GM12878 (cell line): ENCODE results near the gene YAE1. TPM values are rescaled to one million over a fixed set of nuclear protein-coding genes. Genes with fewer than 3 reads are reported as not detected.

Experiments used
- BCL11A ChIP-seq: IDR thresholded peaks from 2 replicates; pipeline ENCODE4 v1.6.1; 2011; ENCODE audit warnings: low read depth, low read length
- BRCA1 ChIP-seq: IDR thresholded peaks from 2 replicates; pipeline ENCODE4 v1.6.1; 2011; ENCODE audit warnings: low read depth, low read length, improper control_type of control experiment
- CBX5 ChIP-seq: sonication (generic); IDR thresholded peaks from 2 replicates; pipeline ENCODE4 v1.6.1; 2016; ENCODE audit warnings: low read depth, moderate library complexity, mild to moderate bottlenecking, inconsistent platforms
- CHD2 ChIP-seq: IDR thresholded peaks from 2 replicates; pipeline ENCODE4 v1.6.1; 2011; ENCODE audit warnings: low read depth, low read length, improper control_type of control experiment, borderline replicate concordance
- DPF2 ChIP-seq: fragments of 450-650 bp; IDR thresholded peaks from 2 replicates; pipeline ENCODE4 v1.6.1; 2017; ENCODE audit warnings: mild to moderate bottlenecking
- EED ChIP-seq: sonication (generic); IDR thresholded peaks from 2 replicates; pipeline ENCODE4 v1.6.1; 2016; ENCODE audit warnings: antibody characterized with exemption, low read depth
- EP300 ChIP-seq, 2 experiments: fragments of 150-350 bp in 1 of 2; IDR thresholded peaks; 2 replicates each; pipeline ENCODE4 v1.6.1; 2011 to 2012; ENCODE audit warnings: low read depth in 2 of 2, low read length in 2 of 2, borderline replicate concordance in 1 of 2, improper control_type of control experiment in 1 of 2, inconsistent platforms in 1 of 2; ENCODE audit not compliant: control insufficient read depth in 1 of 2
- FOS ChIP-seq: IDR thresholded peaks from 3 replicates; pipeline ENCODE4 v1.6.1; 2011; ENCODE audit warnings: borderline replicate concordance; ENCODE audit not compliant: insufficient read length; ENCODE audit errors: extremely low read depth
- HDGF ChIP-seq: fragments of 450-650 bp; IDR thresholded peaks from 2 replicates; pipeline ENCODE4 v1.6.1; 2016; ENCODE audit warnings: antibody characterized with exemption
- IRF4 ChIP-seq: IDR thresholded peaks from 2 replicates; pipeline ENCODE4 v1.6.1; 2011; ENCODE audit warnings: low read depth, low read length
- JUNB ChIP-seq: IDR thresholded peaks from 2 replicates; pipeline ENCODE4 v1.6.1; 2016; ENCODE audit warnings: antibody characterized with exemption, mild to moderate bottlenecking
- MTA2 ChIP-seq: fragments of 450-650 bp; IDR thresholded peaks from 2 replicates; pipeline ENCODE4 v1.6.1; 2016; ENCODE audit warnings: low read depth, mild to moderate bottlenecking, moderate library complexity
- NBN ChIP-seq: fragments of 450-650 bp; IDR thresholded peaks from 2 replicates; pipeline ENCODE4 v1.6.1; 2016
- NFYA ChIP-seq: IDR thresholded peaks from 2 replicates; pipeline ENCODE4 v1.6.1; 2011; ENCODE audit warnings: low read depth, mild to moderate bottlenecking, low read length, improper control_type of control experiment, borderline replicate concordance
- PAX8 ChIP-seq: fragments of 450-650 bp; IDR thresholded peaks from 2 replicates; pipeline ENCODE4 v1.6.1; 2017; ENCODE audit warnings: mild to moderate bottlenecking, moderate library complexity
- RAD21 ChIP-seq: IDR thresholded peaks from 2 replicates; pipeline ENCODE4 v1.6.1; 2011; ENCODE audit warnings: mild to moderate bottlenecking, low read depth, low read length, moderate library complexity; ENCODE audit not compliant: insufficient read depth
- RB1 ChIP-seq: fragments of 450-650 bp; formaldehyde crosslinking; IDR thresholded peaks from 2 replicates; pipeline ENCODE4 v1.6.1; 2017; ENCODE audit warnings: mild to moderate bottlenecking, borderline replicate concordance
- ZBED1 ChIP-seq: IDR thresholded peaks from 2 replicates; pipeline ENCODE4 v1.6.1; 2016; ENCODE audit warnings: borderline replicate concordance
- ZZZ3 ChIP-seq: IDR thresholded peaks from 2 replicates; pipeline ENCODE4 v1.6.1; 2011; ENCODE audit warnings: low read depth; ENCODE audit not compliant: control insufficient read depth, insufficient read length
- polyA plus RNA-seq, 11 experiments: library from polyadenylated mRNA; depleted of rRNA in 4 of 11; unstranded in 6 of 11; stranded (reverse) in 5 of 11; fragments of >200 nt; fragmentation: Nextera tagmentation in 4 of 11; fragmentation: Illumina TruSeq in 1 of 11; extraction: Ambion mirVana in 4 of 11; extraction: Trizol in 1 of 11; gene quantifications; 1 replicate in 1 of 11; 2 replicates in 10 of 11; pipeline versions ENCODE4 v1.2.1 to v1.2.3, GENCODE V29; 2011 to 2016; ENCODE audit warnings: inconsistent platforms in 2 of 11, missing spikeins in 2 of 11, low read depth in 1 of 11
- total RNA-seq, 4 experiments: library from RNA; depleted of rRNA in 3 of 4; stranded (reverse); fragments of >200 nt in 3 of 4; fragmentation: Illumina TruSeq in 1 of 4; extraction: Trizol in 1 of 4; gene quantifications; 2 replicates each; pipeline versions ENCODE4 v1.2.1 to v1.2.3, GENCODE V29; 2013 to 2021
- TF ChIP-seq, protein P1 (sequence below): fragments of 450-650 bp; IDR thresholded peaks from 2 replicates; pipeline ENCODE4 v1.6.1; 2017; ENCODE audit warnings: mild to moderate bottlenecking, low read depth, inconsistent platforms; ENCODE audit not compliant: poor library complexity, severe bottlenecking
- TF ChIP-seq, protein P2 (sequence below): IDR thresholded peaks from 2 replicates; pipeline ENCODE4 v1.6.1; 2012; ENCODE audit warnings: low read length, inconsistent platforms
- TF ChIP-seq, protein P3 (sequence below): IDR thresholded peaks from 2 replicates; pipeline ENCODE4 v1.6.1; 2011; ENCODE audit warnings: low read depth, mild to moderate bottlenecking, low read length, moderate library complexity, borderline replicate concordance; ENCODE audit errors: extremely low read depth
- TF ChIP-seq, protein P4 (sequence below): IDR thresholded peaks from 2 replicates; pipeline ENCODE4 v1.6.1; 2011; ENCODE audit warnings: mild to moderate bottlenecking, low read depth, low read length, moderate library complexity; ENCODE audit not compliant: insufficient replicate concordance
- TF ChIP-seq, protein P5 (sequence below): fragments of 450-650 bp; IDR thresholded peaks from 2 replicates; pipeline ENCODE4 v1.6.1; 2016; ENCODE audit warnings: mild to moderate bottlenecking

YAE1 gene
- total and polyA plus RNA-seq, 10 of the 15 experiments (the other 5 are each of a cell fraction or from before 2014, with no cell fraction given) = 13.5 to 35.8 (median 22.9) TPM

DNA sequence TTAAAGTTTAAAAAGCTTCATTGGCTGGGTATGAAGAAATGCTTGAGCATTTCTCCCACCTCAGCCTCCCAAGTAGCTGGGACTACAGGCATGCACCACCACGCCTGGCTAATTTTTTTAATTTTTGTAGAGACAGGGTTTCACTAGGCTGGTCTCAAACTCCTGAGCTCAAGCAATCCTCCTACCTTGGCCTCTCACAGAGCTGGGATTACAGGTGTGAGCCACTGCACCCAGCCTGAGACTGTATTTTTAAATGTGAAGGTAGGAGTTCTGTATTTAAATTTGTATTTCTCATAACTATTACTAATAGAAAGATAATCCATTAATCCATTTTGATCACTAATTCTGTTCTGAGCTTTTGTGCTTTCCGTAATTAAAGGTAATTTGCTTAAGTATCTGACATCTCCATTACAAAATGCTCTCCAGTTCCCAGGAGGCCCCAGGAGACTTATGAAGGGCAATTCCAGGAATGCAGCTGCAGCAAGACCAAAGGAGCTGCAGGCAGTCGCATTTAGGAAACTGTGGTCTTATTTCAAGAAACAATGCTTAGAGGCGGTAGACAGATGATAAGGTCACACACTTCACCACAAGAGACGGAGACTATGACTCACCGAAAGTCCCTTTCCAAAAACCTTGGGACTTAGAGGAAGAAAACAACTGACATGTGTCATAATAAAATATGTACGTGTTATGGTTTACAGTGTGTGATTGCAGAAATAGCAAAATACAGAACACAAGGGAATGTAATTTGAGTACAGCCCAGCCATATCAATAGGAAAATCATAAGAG lies 23.3 kb downstream of the YAE1 start (continued):
- TF ChIP-seq, protein P1, sequence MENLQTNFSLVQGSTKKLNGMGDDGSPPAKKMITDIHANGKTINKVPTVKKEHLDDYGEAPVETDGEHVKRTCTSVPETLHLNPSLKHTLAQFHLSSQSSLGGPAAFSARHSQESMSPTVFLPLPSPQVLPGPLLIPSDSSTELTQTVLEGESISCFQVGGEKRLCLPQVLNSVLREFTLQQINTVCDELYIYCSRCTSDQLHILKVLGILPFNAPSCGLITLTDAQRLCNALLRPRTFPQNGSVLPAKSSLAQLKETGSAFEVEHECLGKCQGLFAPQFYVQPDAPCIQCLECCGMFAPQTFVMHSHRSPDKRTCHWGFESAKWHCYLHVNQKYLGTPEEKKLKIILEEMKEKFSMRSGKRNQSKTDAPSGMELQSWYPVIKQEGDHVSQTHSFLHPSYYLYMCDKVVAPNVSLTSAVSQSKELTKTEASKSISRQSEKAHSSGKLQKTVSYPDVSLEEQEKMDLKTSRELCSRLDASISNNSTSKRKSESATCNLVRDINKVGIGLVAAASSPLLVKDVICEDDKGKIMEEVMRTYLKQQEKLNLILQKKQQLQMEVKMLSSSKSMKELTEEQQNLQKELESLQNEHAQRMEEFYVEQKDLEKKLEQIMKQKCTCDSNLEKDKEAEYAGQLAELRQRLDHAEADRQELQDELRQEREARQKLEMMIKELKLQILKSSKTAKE = peak; percentile 97
- TF ChIP-seq IRF4 (peak; percentile 72; the same call in 1 of the 2 replicates), ZZZ3 (no peak), NBN (peak; percentile 84), MTA2 (peak; percentile 92), JUNB (peak; percentile 87), EP300 (IDR thresholded peaks at IDR 0.05; ENCODE audit: borderline replicate concordance in 1 of 2, control insufficient read depth in 1 of 2, low read depth in 2 of 2, low read length in 2 of 2) (peak; percentile 90 to 96), PAX8 (no peak), BRCA1 (no peak), HDGF (no peak), DPF2 (peak; percentile 94), BCL11A (peak; percentile 70), RAD21 (no peak), ZBED1 (peak; percentile 62; the same call in 1 of the 2 replicates), RB1 (no peak; the same call in 1 of the 2 replicates), CBX5 (peak; percentile 71; the same call in 1 of the 2 replicates), FOS (no peak), EED (peak; percentile 98), CHD2 (peak; percentile 61; the same call in 1 of the 2 replicates), NFYA (no peak)
- TF ChIP-seq, protein P2, sequence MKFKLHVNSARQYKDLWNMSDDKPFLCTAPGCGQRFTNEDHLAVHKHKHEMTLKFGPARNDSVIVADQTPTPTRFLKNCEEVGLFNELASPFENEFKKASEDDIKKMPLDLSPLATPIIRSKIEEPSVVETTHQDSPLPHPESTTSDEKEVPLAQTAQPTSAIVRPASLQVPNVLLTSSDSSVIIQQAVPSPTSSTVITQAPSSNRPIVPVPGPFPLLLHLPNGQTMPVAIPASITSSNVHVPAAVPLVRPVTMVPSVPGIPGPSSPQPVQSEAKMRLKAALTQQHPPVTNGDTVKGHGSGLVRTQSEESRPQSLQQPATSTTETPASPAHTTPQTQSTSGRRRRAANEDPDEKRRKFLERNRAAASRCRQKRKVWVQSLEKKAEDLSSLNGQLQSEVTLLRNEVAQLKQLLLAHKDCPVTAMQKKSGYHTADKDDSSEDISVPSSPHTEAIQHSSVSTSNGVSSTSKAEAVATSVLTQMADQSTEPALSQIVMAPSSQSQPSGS = peak; percentile 88
- TF ChIP-seq, protein P3, sequence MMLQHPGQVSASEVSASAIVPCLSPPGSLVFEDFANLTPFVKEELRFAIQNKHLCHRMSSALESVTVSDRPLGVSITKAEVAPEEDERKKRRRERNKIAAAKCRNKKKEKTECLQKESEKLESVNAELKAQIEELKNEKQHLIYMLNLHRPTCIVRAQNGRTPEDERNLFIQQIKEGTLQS = no peak
- TF ChIP-seq, protein P4, sequence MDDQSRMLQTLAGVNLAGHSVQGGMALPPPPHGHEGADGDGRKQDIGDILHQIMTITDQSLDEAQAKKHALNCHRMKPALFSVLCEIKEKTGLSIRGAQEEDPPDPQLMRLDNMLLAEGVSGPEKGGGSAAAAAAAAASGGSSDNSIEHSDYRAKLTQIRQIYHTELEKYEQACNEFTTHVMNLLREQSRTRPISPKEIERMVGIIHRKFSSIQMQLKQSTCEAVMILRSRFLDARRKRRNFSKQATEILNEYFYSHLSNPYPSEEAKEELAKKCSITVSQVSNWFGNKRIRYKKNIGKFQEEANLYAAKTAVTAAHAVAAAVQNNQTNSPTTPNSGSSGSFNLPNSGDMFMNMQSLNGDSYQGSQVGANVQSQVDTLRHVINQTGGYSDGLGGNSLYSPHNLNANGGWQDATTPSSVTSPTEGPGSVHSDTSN = peak; percentile 2
- TF ChIP-seq, protein P5, sequence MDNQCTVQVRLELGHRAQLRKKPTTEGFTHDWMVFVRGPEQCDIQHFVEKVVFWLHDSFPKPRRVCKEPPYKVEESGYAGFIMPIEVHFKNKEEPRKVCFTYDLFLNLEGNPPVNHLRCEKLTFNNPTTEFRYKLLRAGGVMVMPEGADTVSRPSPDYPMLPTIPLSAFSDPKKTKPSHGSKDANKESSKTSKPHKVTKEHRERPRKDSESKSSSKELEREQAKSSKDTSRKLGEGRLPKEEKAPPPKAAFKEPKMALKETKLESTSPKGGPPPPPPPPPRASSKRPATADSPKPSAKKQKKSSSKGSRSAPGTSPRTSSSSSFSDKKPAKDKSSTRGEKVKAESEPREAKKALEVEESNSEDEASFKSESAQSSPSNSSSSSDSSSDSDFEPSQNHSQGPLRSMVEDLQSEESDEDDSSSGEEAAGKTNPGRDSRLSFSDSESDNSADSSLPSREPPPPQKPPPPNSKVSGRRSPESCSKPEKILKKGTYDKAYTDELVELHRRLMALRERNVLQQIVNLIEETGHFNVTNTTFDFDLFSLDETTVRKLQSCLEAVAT = peak; percentile 58; the same call in 1 of the 2 replicates
